GM18502 (cell line): Measurements from ENCODE around the gene HLCS.

Experiments
- ATAC-seq: cut with Tn5 transposase; IDR thresholded peaks from one replicate; pipeline ENCODE4 v1.9.1; 2021; ENCODE audit warnings: mild to moderate bottlenecking; ENCODE audit not compliant: unreplicated experiment, poor library complexity

The HLCS gene

DNA sequence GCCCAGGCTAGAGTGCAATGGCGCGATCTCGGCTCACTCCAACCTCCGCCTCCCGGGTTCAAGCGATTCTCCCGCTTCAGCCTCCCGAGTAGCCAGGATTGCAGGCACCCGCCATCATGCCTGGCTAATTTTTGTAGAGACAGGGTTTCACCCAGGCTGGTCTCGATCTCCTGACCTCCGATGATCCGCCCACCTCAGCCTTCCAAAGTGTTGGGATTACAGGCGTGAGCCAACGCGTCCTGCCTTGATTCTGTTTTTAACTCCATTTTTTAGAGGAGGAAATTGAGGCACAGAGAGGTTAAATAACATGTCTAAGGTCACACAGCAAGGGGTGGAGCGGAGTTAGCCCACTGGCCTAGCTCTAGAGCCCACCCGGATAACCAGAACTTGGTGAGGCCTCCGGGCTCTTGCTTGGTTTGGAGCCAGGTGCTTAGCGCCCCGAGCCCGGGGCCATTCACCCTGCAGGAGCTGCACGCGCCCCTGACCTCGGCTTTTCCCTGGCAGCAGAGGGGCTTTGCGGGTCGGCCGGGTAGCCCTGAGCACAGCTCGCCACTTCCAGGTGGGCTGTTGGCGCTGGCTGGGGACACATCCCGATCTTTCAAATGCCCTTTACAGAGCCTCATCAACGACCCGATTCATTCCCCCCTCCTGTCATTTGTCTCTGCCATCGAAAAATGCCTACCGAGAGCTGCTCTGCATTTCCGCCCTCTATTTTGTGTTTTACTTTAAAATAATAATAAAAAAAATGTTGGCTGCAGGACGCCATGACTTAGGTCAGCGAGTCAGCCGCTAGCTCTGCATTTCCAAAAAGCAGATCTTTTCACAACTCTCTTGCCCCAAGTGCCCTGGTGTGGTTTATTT, 256.4 kb downstream of the HLCS start:
- ATAC-seq = no peak

- no peak for ATAC-seq
These were observed 257.2 kb downstream of the HLCS start for GRCh38 chr21:36709030-36709867.

GRCh38 chr21:36708286-36709029, 258.0 kb downstream of the HLCS start:
- ATAC-seq = no peak

GRCh38 chr21:36707763-36708285, 258.6 kb downstream of the HLCS start:
- no peak for ATAC-seq

GRCh38 chr21:36706951-36707762, 259.3 kb downstream of the HLCS start:
- ATAC-seq = no peak

DNA sequence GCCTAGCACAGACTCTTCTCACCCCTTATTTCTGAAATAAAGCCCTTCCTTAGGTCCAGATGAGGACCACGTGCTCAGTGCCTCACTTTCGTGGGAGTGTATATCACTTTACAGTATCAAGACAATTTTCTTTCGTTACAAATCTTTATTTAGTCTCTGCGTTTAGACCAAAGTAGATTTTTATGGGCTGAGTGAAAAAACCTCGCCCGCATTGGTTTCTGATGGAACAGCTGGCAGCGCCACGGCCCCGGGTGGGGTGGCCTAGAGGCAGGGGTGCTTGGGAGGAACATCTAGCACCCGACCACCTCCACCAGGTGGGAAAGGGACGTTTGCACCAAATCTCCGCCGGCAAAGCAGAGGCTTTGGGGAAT, 260.0 kb downstream of the HLCS start:
- no peak for ATAC-seq

- no peak for ATAC-seq
These were observed 260.6 kb downstream of the HLCS start for GRCh38 chr21:36705679-36706481.

DNA sequence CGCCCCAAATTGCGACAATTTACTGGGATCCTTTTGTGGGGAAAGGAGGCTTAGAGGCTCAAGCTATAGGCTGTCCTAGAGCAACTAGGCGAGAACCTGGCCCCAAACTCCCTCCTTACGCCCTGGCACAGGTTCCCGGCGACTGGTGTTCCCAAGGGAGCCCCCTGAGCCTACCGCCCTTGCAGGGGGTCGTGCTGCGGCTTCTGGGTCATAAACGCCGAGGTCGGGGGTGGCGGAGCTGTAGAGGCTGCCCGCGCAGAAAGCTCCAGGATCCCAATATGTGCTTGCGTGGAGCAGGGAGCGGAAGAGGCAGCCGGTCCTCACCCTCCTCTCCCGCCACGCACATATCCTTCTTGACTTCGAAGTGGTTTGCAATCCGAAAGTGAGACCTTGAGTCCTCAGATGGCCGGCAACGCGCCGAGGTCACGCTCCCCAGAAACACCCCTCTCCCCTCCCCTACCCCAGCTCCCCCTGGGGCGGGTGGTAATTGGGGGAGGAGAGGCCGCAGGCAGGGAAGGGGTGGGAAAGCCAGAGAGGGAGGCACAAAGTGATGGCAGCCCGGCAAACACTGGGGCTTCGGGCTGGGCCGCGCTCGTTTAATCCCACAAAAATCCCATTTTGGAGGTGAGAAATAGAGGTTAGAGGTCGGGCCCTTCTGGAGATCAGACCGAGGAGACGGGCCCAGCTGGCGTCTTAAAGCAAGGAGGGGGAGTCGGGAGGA, 261.4 kb downstream of the HLCS start:
- ATAC-seq = no peak

- no peak for ATAC-seq
These were observed 262.1 kb downstream of the HLCS start for GRCh38 chr21:36704281-36704957.

DNA sequence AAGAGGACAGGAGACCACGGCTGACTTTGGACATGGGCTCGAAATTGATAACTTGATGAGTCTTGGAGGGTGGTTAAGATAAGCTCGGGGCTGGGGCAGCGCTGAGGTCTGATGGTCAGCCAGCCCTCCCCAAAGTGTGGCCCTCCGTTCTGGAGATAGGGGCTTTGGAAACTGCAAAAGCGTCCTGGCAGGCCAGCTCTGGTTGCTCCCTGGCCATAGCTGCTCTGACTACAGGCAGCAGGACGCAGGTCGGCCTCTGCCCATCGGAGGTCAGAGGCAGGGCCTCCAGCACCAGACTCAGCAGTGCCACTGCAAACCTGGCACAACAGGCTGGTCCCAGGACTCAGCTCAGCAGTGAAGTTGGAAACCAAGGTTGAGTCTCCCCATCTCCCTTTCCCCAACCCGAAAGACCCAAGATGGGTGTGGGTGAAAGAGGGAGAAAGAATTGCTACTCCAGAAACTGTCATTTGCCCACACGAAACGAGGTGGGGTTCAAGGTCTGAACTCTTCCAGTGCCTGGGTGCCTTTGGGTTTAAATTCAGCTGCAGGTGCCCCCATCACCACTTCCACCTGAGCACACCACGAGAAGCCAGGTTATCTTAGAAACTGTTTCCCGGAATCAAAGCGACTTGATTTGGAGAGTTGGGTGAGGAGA, 262.7 kb downstream of the HLCS start:
- no peak for ATAC-seq

DNA sequence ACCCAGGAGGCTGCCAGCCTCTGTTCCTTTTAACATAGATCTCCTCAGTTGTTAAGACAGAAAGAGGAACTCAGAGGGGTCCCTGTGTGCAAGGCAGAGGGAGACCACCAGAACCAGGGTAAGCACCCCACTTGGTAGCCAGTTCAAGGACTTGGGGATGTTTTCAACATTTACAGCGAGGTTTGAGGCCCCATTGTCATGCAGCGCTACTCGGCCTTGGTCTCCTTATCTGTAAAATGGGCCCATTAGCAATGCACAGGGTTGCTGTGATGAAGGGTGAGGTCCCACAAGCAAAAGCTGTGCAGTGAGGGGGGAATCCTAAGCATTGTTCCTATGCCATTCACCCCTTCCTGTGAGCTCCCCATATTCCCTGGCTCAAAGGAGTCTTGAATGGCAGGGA, 263.3 kb downstream of the HLCS start:
- no peak for ATAC-seq

DNA sequence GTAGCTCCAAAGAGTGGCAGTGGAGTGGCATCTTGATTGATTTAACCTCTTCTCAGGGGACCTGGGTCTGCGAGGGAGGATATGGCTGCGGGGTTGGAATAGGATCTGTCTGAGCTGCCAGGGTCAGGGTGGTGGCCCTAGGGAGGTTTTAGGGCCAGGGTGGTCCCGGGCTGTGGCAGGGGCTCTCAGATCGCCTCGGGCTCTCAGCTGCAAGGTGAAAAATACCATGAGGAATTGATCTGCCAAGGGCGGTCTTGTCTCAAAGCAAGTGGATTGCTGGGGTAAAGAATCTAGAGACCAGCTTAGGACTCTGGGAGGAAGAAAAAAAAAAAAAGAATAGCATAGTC, 263.9 kb downstream of the HLCS start:
- no peak for ATAC-seq

- ATAC-seq = no peak
These were observed 264.5 kb downstream of the HLCS start for GRCh38 chr21:36701756-36702621.

GRCh38 chr21:36700971-36701755, 265.3 kb downstream of the HLCS start:
- no peak for ATAC-seq
